Activated T-helper 1 cell treated with anti-CD3 and anti-CD28 coated beads, Interleukin-12 subunit alpha, Interleukin-12 subunit beta, Interleukin-2, Interleukin-4 antibody, amounts not matched to agents 30 ng/mL and 10 ng/mL and 1 ng/mL, durations not matched to agents 14 hours and 24 hours and 36 hours (primary cell): Measurements from ENCODE around the gene ZNF687. TPM values are rescaled to one million over a fixed set of nuclear protein-coding genes. Genes with fewer than 3 reads are reported as not detected.

ENCODE experiments used
- DNase-seq: peaks from one replicate; pipeline ENCODE4 v3.0.0; 2021; ENCODE audit warnings: low spot score
- H3K27ac Mint-ChIP-seq: one replicate; pipeline ENCODE4 v1.8.0; 2021; ENCODE audit warnings: mild to moderate bottlenecking, mixed read lengths
- H3K27me3 Mint-ChIP-seq: one replicate; pipeline ENCODE4 v1.8.0; 2022; ENCODE audit warnings: mild to moderate bottlenecking, moderate library complexity, mixed read lengths; ENCODE audit not compliant: insufficient read depth
- H3K36me3 Mint-ChIP-seq: one replicate; pipeline ENCODE4 v1.8.0; 2021; ENCODE audit warnings: low read depth, mixed read lengths
- H3K4me1 Mint-ChIP-seq: one replicate; pipeline ENCODE4 v1.8.0; 2021; ENCODE audit warnings: low read depth, mixed read lengths
- H3K4me3 Mint-ChIP-seq: one replicate; pipeline ENCODE4 v1.8.0; 2021; ENCODE audit warnings: mild to moderate bottlenecking, moderate library complexity, mixed read lengths
- H3K9me3 Mint-ChIP-seq: one replicate; pipeline ENCODE4 v1.8.0; 2021; ENCODE audit warnings: mixed read lengths
- intact Hi-C: fragments of 100-400 bp; cut with micrococcal nuclease; formaldehyde crosslinking; loops from one replicate; pipeline ENCODE4 v1.15.1; 2024
- total RNA-seq: library from RNA; stranded (reverse); gene quantifications from 2 replicates; pipeline ENCODE4 v1.2.3, GENCODE V29; 2022

ZNF687 gene
- total RNA-seq, 1 donor from 2014 or later, result 26.9 TPM

DNA sequence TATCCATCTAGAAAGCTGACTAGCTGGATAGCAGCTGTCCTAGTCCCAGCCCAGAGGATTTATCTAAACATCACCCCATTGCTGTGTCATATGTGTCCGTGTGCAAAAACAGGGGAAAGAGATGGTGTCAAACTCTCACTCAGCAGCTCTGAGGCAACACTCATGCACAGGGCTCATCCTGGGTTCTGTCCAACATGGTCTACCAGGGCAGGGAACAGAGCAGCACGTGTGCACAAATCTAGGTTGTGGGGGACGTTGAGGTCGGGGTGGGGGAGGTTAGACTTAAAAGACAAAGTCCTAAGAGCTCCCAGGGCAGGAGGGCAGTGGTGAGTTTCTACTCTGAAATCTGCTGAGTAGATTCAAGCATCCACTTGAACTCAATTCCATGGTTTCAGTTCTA is 28.9 kb downstream of the ZNF687 start:
- no peak for DNase-seq
- Mint-ChIP-seq H3K9me3 (no peaks in the 10 kb centered on the region), H3K4me1 (peaks cover 37% of the 10 kb centered on the region), H3K27me3 (no peaks in the 10 kb centered on the region), H3K27ac (peak overlapping the region; percentile 93), H3K4me3 (no peak overlapping the region), H3K36me3 (peaks cover 44% of the 10 kb centered on the region)
- intact Hi-C loops, result loop anchor here (1.0 to 2.0 kb wide), 6 partner anchors 10 to 88 kb away; partner anchors contain the start of genes PI4KB, PSMB4 and RFX5

DNA sequence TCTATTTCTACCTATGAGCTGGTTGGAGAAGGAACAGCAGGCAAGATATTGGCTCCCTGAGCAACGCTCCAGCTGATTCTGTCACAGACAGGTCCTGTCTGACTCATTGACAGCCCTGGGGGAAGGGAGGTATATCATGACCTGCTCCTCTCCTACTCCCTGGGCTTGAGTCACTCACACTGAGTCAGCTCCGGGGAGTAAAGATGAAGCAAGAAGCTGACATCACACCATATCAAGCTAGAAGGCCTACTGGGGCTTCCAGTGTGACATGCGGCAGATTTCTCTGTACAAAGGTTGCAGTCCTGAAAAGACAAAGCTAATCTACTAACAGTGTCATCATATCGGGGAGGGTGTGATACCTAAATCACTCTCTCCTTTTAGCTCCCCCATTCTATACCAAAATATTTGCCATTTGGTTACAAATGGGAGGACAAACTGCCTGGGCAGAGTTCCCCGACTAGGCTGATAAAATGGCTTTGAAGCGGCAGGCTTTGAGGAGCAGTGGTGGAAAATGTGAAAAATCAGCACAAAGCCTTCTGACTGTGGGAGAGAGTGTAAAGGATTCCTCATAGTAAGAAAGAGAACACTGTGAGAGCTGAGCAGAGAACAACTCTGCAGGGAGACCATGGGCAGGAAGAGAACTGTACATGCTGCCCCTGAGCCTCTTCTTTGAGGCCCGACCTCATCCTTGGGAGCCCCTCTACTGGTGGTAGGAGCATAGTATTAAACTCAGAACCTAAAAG is 29.7 kb downstream of the ZNF687 start:
- DNase-seq, result peak; percentile 60
- no peaks in the 10 kb centered on the region for H3K27me3 Mint-ChIP-seq
- H3K36me3 Mint-ChIP-seq, result peaks cover 43% of the 10 kb centered on the region
- H3K4me3 Mint-ChIP-seq, result no peak overlapping the region
- peaks cover 37% of the 10 kb centered on the region for H3K4me1 Mint-ChIP-seq
- H3K27ac Mint-ChIP-seq, result peak overlapping the region; percentile 93
- no peaks in the 10 kb centered on the region for H3K9me3 Mint-ChIP-seq
- intact Hi-C loops, result loop anchor here (1.0 to 2.0 kb wide), 6 partner anchors 10 to 87 kb away; partner anchors contain the start of genes PI4KB, PSMB4 and RFX5

DNA sequence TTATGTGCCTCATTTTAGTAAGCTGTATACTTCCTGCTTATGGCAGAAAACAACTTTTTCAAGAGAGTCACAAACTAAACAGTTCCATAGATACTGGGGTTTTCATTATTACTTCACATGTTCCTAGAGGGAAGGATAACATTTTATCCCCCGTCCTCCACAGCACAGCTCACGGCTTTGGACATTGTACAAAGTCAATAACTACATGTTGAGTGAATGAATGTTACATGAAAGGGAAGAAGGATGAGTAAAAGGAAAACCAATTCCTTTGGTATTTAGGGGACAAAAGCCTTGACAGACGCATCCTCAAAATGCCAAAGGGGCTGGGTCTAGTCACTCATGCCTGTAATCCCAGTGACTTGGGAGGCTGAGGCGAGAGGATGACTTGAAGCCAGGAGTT is 30.3 kb downstream of the ZNF687 start:
- no peak for DNase-seq
- no peaks in the 10 kb centered on the region for H3K9me3 Mint-ChIP-seq
- H3K27ac Mint-ChIP-seq, result peak overlapping the region; percentile 93
- H3K4me3 Mint-ChIP-seq, result no peak overlapping the region
- H3K4me1 Mint-ChIP-seq, result peaks cover 37% of the 10 kb centered on the region
- H3K27me3 Mint-ChIP-seq, result no peaks in the 10 kb centered on the region
- intact Hi-C loops, result no loop called here
- peaks cover 39% of the 10 kb centered on the region for H3K36me3 Mint-ChIP-seq

DNA sequence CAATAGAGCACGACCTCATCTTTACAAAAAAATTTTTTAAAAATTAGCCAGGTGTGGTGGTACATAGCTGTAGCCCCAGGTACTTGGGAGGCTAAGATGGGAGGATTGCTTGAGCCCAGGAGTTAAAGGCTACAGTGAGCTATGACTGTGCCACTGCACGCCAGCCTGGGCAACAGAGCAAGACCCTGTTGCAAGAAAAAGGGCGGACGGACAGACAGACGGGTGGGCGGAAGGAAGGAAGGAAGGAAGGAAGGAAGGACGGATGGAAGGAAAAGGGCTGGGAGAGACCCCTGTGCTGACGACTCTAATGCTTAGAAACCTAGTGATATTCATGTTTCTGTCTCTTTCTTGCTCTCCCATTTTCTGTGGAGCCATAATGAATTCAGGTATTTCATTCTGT is 30.7 kb downstream of the ZNF687 start:
- Mint-ChIP-seq H3K4me1 (peaks cover 37% of the 10 kb centered on the region), H3K27me3 (no peaks in the 10 kb centered on the region), H3K9me3 (no peaks in the 10 kb centered on the region), H3K27ac (peak overlapping the region; percentile 93), H3K36me3 (peaks cover 40% of the 10 kb centered on the region), H3K4me3 (no peak overlapping the region)
- intact Hi-C loops, result no loop called here
- DNase-seq, result no peak

DNA sequence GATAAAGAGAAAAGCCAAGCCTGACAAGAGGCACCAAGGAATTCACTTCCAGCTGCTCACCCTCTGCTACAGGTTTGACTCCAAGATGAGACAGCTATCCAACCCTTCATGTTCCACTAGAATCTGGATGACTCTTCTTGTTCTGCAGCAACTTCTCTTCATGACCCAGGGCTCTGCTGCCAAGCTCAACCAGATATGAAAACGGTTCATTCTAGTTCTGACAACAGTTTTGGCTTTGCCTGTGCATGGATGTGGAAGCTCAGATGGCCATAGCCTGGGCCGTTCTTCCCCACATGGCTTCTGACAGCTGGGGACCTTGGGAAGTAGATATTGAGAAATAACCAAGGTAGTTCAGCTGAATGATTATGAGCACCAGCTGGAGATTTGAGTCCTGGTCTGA is 31.4 kb downstream of the ZNF687 start:
- H3K4me1 Mint-ChIP-seq, result peaks cover 37% of the 10 kb centered on the region
- intact Hi-C loops, result no loop called here
- no peak for DNase-seq
- H3K4me3 Mint-ChIP-seq, result no peak overlapping the region
- H3K9me3 Mint-ChIP-seq, result no peaks in the 10 kb centered on the region
- peak overlapping the region; percentile 47 for H3K27ac Mint-ChIP-seq
- H3K36me3 Mint-ChIP-seq, result peaks cover 33% of the 10 kb centered on the region
- H3K27me3 Mint-ChIP-seq, result no peaks in the 10 kb centered on the region

DNA sequence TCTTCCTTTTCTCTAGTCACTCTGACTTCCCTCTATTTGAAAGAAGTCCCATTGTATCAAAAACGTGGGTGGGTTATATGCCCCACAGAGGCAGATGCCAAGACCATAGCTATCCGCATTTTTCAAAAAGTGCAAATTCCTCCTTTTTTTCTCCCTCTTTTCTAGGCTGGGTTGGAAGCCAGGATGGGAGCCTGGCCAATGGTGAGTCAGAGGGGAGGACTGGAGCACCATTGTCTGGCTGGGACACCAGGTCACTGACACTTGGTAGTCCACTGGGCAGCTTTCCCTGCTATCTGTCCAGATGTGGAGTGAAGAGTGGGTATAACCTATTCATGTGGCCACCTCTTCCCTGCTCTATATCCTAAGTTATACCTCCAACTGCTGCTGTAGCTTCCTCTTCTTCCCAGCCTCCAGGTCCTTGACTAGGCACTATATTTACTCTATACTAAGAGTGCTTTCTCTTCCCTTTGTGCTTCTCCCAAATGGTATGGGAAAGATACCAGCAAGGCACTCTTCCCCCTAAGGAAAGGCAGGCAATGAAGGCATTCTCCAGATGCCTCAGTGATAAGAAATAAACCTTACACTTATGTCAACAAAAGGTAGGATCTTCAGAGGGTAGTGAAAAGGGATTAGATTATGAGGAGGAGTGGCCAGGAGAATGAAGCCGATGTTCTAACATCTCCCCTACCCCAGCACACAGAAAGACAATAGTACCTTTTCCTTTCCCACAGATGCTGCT is 32.2 kb downstream of the ZNF687 start:
- intact Hi-C loops, result no loop called here
- Mint-ChIP-seq H3K4me1 (peaks cover 41% of the 10 kb centered on the region), H3K9me3 (no peaks in the 10 kb centered on the region), H3K27ac (peak overlapping the region; percentile 11), H3K36me3 (peaks cover 32% of the 10 kb centered on the region), H3K4me3 (no peak overlapping the region), H3K27me3 (no peaks in the 10 kb centered on the region)
- DNase-seq, result no peak

- intact Hi-C loops, result no loop called here
- Mint-ChIP-seq H3K27ac (no peak overlapping the region), H3K27me3 (no peaks in the 10 kb centered on the region), H3K4me3 (no peak overlapping the region), H3K9me3 (no peaks in the 10 kb centered on the region), H3K4me1 (peaks cover 40% of the 10 kb centered on the region), H3K36me3 (peaks cover 37% of the 10 kb centered on the region)
- DNase-seq, result no peak
Observed at GRCh38 chr1:151315565-151316235, 33.6 kb downstream of the ZNF687 start.

DNA sequence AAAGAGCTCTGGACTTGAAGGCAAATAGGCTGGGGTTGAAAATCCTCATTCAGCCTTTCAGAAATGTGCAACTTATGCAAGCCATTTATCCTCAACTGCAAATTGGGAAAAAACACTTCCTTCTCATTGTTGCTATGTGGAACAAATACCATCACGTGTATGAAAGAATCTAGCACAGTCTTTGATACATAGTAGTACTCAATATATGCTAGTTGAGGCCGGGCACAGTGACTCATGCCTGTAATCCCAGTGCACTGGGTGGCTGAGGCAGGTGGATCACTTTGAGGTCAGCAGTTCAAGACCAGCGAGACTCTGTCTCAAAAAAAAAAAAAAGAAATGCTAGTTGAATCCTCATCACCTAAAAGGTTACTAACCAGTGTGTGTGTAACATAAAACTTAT is 36.9 kb downstream of the ZNF687 start:
- DNase-seq, result no peak
- Mint-ChIP-seq H3K36me3 (peaks cover 38% of the 10 kb centered on the region), H3K27ac (no peak overlapping the region), H3K27me3 (no peaks in the 10 kb centered on the region), H3K9me3 (no peaks in the 10 kb centered on the region), H3K4me1 (peaks cover 24% of the 10 kb centered on the region), H3K4me3 (no peak overlapping the region)
- intact Hi-C loops, result no loop called here

DNA sequence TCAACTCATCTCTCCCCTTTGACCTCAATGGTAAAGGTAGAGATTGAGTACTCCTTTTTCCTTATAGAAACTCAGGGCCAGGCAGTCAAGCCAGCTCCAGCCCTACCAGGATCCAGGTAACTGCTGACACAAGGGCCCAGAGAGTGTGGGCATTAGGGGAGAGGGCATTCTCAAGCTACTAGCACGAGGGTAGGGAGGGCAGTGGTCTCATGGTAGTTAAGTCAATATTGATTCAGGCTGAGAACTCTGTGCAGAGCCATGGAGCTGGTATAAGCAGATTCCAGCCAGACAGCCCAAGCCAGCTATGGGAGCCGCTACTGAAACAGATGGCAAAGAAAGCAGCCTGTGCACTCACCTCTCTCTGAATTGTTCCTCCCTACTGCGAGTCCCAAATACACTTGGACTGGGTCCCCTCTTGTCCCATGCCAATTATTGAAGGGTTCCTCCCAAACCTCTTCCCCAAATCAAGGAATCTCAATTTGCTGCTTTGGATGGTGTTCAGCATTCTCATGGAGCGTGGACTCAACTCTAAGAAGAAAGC is 42.4 kb downstream of the ZNF687 start:
- no peak for DNase-seq
- intact Hi-C loops, result no loop called here
- H3K4me1 Mint-ChIP-seq, result peaks cover 45% of the 10 kb centered on the region
- H3K9me3 Mint-ChIP-seq, result no peaks in the 10 kb centered on the region
- peaks cover 1% of the 10 kb centered on the region for H3K27me3 Mint-ChIP-seq
- H3K27ac Mint-ChIP-seq, result no peak overlapping the region
- no peak overlapping the region for H3K4me3 Mint-ChIP-seq
- peaks cover 25% of the 10 kb centered on the region for H3K36me3 Mint-ChIP-seq

- peaks cover 1% of the 10 kb centered on the region for H3K27me3 Mint-ChIP-seq
- H3K9me3 Mint-ChIP-seq, result no peaks in the 10 kb centered on the region
- H3K4me3 Mint-ChIP-seq, result peak overlapping the region; percentile 91
- no peak for DNase-seq
- peak overlapping the region; percentile 56 for H3K27ac Mint-ChIP-seq
- peaks cover 44% of the 10 kb centered on the region for H3K4me1 Mint-ChIP-seq
- peaks cover 22% of the 10 kb centered on the region for H3K36me3 Mint-ChIP-seq
- intact Hi-C loops, result loop anchor here (5.0 kb wide), 2 partner anchors 168 to 268 kb away; partner anchors contain the start of genes CDC42SE1 and TNFAIP8L2
Observed at GRCh38 chr1:151325231-151325630, 43.1 kb downstream of the ZNF687 start.

GRCh38 chr1:151325646-151326429 is 43.7 kb downstream of the ZNF687 start:
- Mint-ChIP-seq H3K9me3 (no peaks in the 10 kb centered on the region), H3K4me1 (peaks cover 44% of the 10 kb centered on the region), H3K27ac (peak overlapping the region; percentile 90), H3K27me3 (peaks cover 1% of the 10 kb centered on the region), H3K36me3 (peaks cover 19% of the 10 kb centered on the region), H3K4me3 (peak overlapping the region; percentile 91)
- intact Hi-C loops, result loop anchor here (2.0 to 5.0 kb wide), 4 partner anchors 169 to 497 kb away; partner anchors contain the start of genes CDC42SE1, GABPB2 and TNFAIP8L2
- DNase-seq, result no peak
